ENCODE results near the gene SECISBP2L. TPM values are rescaled to one million over a fixed set of nuclear protein-coding genes. Genes with fewer than 3 reads are reported as not detected.

The SECISBP2L gene
- total RNA-seq, 1 experiment from 2014 or later, result 33.2 TPM

- Histone ChIP-seq H3K9me3 (ENCODE audit: insufficient read depth, low read depth) (no peaks in the 10 kb centered on the region), H2AFZ (peak overlapping the region; percentile 72; the same call in 1 of the 2 replicates), H3K9me2 (ENCODE audit: insufficient read depth) (no peaks in the 10 kb centered on the region), H3K4me1 (replicated peaks; ENCODE audit: insufficient read depth) (peaks cover 13% of the 10 kb centered on the region), H4K20me1 (ENCODE audit: insufficient read depth) (no peaks in the 10 kb centered on the region), H3F3A (ENCODE audit: insufficient read depth, low read depth) (peaks cover 6% of the 10 kb centered on the region; the same call in 1 of the 2 replicates), H3K36me3 (ENCODE audit: low read depth) (no peaks in the 10 kb centered on the region), H3K79me2 (ENCODE audit: low read depth) (no peaks in the 10 kb centered on the region), H3K27ac (peak overlapping the region; percentile 60), H3K4me2 (peak overlapping the region; percentile 39; the same call in 1 of the 2 replicates), H3K4me3 (no peak overlapping the region), H3K27me3 (ENCODE audit: insufficient read depth, low read depth) (no peaks in the 10 kb centered on the region)
- peak in 1 of 2 experiments; percentile 80 for DNase-seq
- TF ChIP-seq EZH2 (IDR thresholded peaks at IDR 0.05; ENCODE audit: low read depth), result no peak
- no peak for TF ChIP-seq CTCF (conservative IDR thresholded peaks at IDR 0.05)
- intact Hi-C loops (cut with micrococcal nuclease; ENCODE audit: unreplicated experiment), result no loop called here
- ChIA-PET POLR2A (ENCODE audit: unreplicated experiment) (no interaction called here), CTCF (no interaction called here)
- BruUV-seq (replicated peaks), result no TSS peak
These were observed 100.0 kb downstream of the SECISBP2L start for GRCh38 chr15:48946074-48946839.

- Histone ChIP-seq H3K79me2 (ENCODE audit: low read depth) (no peaks in the 10 kb centered on the region), H3K9me2 (ENCODE audit: insufficient read depth) (no peaks in the 10 kb centered on the region), H3K4me2 (no peak overlapping the region), H3K36me3 (ENCODE audit: low read depth) (no peaks in the 10 kb centered on the region), H3F3A (ENCODE audit: insufficient read depth, low read depth) (peaks cover 6% of the 10 kb centered on the region; the same call in 1 of the 2 replicates), H3K27ac (no peak overlapping the region; the same call in 1 of the 2 replicates), H3K4me1 (replicated peaks; ENCODE audit: insufficient read depth) (peaks cover 13% of the 10 kb centered on the region), H4K20me1 (ENCODE audit: insufficient read depth) (no peaks in the 10 kb centered on the region), H2AFZ (no peak overlapping the region), H3K4me3 (no peak overlapping the region), H3K9me3 (ENCODE audit: insufficient read depth, low read depth) (no peaks in the 10 kb centered on the region), H3K27me3 (ENCODE audit: insufficient read depth, low read depth) (no peaks in the 10 kb centered on the region)
- intact Hi-C loops (cut with micrococcal nuclease; ENCODE audit: unreplicated experiment), result no loop called here
- ChIA-PET POLR2A (ENCODE audit: unreplicated experiment) (no interaction called here), CTCF (no interaction called here)
- DNase-seq, result no peak
- no TSS peak for BruUV-seq (replicated peaks)
- no peak for TF ChIP-seq EZH2 (IDR thresholded peaks at IDR 0.05; ENCODE audit: low read depth)
- no peak for TF ChIP-seq CTCF (conservative IDR thresholded peaks at IDR 0.05)
These were observed 100.9 kb downstream of the SECISBP2L start for GRCh38 chr15:48945386-48945785.

- Histone ChIP-seq H3K9me3 (ENCODE audit: insufficient read depth, low read depth) (no peaks in the 10 kb centered on the region), H3K79me2 (ENCODE audit: low read depth) (no peaks in the 10 kb centered on the region), H3K27ac (no peak overlapping the region), H3K4me3 (no peak overlapping the region), H3K4me1 (replicated peaks; ENCODE audit: insufficient read depth) (peaks cover 13% of the 10 kb centered on the region), H4K20me1 (ENCODE audit: insufficient read depth) (no peaks in the 10 kb centered on the region), H3F3A (ENCODE audit: insufficient read depth, low read depth) (peaks cover 6% of the 10 kb centered on the region; the same call in 1 of the 2 replicates), H2AFZ (no peak overlapping the region), H3K27me3 (ENCODE audit: insufficient read depth, low read depth) (no peaks in the 10 kb centered on the region), H3K36me3 (ENCODE audit: low read depth) (no peaks in the 10 kb centered on the region), H3K9me2 (ENCODE audit: insufficient read depth) (no peaks in the 10 kb centered on the region), H3K4me2 (no peak overlapping the region)
- intact Hi-C loops (cut with micrococcal nuclease; ENCODE audit: unreplicated experiment), result no loop called here
- no TSS peak for BruUV-seq (replicated peaks)
- ChIA-PET POLR2A (ENCODE audit: unreplicated experiment) (interaction anchor here (0.7 kb wide), 1 partner anchor 1946 kb away, joined by 3 read pairs; no protein-coding TSS in a partner anchor), CTCF (no interaction called here)
- TF ChIP-seq CTCF (conservative IDR thresholded peaks at IDR 0.05) (no peak), EZH2 (IDR thresholded peaks at IDR 0.05; ENCODE audit: low read depth) (no peak)
- DNase-seq, result no peak
These were observed 104.3 kb downstream of the SECISBP2L start for GRCh38 chr15:48941904-48942303.
